Activated T-helper 1 cell treated with Interleukin-2 at 50 U/mL for 16 hours (primary cell): ENCODE data around the gene ZNF615.
"Not testable (repeated sequence)": the region's sequence is repeated elsewhere in the genome, so short reads cannot be mapped to it uniquely, and the experiment has no call there.

Experiments used
- DNase-seq: peaks from one replicate; pipeline ENCODE4 v3.0.0-alpha.2; 2020; ENCODE audit warnings: low read depth

Gene ZNF615

DNA sequence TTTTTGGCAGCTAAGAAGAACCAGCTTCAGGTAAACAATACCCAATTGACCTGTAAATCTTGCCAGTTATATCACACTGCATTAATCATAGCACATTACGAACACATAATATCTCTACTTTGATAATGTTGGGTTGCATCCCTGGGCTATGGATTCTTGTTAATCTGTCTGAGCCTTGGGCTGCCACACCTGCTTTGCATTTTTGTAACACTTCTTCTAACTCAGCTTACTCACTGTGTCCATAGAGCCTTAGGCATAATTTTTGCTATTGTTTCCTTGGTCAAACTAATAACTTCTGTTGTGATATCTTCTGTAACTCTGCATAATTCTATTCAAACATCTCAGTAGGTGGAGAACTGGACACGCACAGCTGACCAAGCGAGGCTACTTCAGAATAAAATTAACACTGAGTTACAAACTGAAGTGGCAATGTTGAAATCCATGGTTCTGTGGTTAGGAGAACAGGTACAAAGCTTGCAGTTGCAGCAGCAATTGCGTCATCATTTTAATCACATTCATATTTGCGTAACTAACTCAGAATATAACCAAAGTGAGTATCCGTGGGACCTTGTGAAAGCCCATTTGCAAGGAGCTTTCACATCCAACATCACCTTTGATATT, 27.8 kb downstream of the ZNF615 start:
- no peak for DNase-seq

DNA sequence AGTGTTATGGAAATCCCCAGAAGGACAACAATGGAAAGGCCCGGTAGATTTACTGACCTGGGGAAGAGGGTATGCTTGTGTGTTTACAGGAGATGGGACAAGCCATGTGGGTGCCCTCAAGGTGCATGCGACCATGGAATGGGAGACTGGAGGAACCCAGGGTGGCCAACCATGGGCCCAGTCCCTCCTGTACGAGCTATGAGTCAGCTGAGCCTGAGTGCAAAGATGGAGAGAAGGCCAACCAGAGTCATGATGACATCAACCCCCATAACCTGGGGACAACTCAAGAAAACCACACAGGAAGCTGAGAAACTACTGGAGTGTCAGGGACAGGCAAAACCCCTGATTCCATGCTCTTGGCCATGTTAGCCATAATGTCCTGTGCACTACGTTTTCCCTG, 29.1 kb downstream of the ZNF615 start:
- DNase-seq = no peak

DNA sequence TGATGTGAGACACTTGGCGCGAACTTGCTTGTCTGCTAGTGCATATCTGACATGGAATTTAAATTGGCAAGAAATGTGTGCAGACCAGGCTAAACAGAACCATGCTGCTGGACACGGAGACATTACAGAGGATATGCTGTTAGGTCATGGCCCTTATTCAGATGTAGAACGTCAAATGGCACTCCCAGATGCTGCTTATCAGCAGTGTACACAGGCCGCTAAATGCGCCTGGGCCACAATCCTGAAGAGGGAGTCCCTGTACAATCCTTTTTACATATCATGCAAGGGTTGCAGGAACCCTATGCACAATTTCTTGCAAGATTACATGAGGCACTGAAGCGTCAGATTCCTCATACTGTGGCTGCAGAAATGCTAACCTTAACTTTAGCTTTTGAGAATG, 30.7 kb downstream of the ZNF615 start:
- DNase-seq = no peak

DNA sequence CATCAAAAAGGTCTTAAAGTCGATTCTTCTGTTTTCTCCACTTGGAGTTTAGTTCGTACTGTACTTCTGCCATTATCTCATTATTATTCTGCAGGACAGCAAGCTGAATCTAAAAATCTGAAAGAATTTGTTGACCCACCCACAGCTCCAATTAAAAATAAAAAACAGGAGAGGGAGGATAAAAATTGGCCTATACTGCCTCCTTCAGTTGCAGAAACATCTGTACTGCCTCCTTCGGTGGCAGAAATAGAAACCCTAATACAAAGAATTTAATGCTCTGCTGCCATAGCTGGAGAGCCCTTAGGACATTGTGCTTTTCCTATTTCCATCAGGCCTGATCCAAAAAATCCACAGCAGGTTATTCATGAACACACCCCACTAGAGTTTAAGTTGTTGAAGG, 31.2 kb downstream of the ZNF615 start:
- no peak for DNase-seq

DNA sequence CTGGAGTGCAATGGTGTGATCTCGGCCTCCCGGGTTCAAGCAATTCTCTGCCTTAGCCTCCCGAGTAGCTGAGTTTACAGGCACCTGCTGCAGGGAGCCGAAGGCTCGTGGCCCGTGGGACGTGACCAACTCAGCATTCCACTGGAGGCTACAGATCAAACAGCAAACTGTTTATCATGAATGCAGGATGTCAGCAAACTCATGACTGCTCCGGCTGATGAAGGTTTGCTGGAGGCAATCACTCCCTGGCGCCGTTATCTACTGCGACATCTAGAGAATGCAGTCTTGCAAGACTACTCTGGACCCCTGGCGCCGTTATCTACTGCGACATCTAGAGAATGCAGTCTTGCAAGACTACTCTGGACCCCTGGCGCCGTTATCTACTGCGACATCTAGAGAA, 32.2 kb downstream of the ZNF615 start:
- DNase-seq = not testable (repeated sequence)

DNA sequence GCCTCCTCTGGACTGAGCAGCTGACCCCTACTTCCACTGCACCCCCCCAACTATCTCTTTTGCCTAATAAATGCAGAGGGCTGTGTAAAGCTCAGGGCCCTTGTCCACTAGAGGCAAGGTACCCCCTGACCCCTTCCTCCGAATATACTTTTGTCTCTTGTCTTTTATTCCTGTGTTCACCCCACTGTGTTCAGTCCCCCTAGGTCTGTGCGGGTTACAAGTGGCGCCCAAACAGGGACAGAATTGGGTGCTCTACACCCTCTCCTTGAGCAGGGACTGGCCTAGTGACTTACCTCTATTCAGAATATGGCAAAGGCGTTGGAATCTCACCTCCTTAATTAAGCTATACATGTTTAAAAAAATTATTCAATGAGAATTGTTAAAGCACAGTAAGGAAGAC, 36.4 kb downstream of the ZNF615 start:
- no peak for DNase-seq

DNA sequence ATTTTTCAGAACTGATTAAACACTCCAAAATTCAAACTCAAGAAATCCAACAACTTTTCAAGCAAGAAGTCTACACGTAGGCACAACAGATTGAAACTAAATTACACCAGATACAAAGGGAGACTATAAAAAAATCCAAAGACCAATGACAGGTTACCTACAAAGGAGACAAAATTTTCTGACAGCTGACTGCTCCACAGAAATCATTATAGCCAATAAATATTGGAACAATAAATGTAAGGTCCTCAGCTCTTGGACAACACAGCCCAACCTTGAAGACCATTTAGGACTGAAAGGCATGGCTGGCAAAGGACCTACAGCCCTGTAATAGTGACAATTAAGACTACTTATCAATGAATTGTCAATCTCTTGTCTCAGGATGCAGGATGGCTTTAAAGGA, 37.3 kb downstream of the ZNF615 start:
- no peak for DNase-seq

DNA sequence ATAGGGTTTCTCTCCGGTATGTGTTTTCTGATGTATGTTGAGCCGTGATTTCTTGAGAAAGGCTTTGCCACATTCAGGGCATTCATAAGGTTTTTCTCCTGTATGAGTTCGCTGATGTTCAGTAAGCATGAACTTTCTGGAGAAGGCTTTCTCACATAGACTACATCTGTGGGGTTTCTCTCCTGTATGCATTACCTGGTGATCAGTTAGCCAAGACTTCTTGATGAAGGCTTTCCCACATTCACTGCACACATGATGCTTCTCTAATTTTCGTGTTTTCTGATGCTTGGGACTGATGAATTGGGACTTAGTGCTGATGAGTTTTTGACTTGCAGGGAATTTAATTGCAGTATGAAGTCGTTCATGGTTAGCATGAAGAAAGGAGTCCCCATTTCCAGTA, 42.4 kb downstream of the ZNF615 start:
- no peak for DNase-seq

DNA sequence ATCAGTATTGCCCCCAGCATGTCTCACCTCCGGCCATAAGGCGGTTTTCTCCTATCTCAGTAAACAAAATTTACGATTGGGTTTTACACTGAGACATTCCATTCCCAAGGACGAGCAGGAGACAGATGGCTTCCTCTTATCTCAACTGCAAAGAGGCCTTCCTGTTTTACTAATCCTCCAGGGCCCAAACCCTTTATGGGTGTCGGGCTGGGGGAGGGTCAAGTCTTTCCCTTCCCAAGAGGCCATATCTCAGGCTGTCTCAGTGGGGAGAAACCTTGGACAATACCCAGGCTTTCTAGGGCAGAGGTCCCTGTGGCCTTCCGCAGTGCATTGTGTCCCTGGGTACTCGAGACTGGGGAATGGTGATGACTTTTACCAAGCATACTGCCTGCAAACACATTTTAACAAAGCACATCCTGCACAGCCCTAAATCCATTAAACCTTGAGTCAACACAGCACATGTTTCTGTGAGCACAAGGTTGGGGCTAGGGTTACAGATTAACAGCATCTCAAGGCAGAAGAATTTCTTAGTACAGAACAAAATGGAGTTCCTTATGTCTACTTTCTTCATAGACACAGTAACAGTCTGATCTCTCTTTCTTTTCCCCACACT, 47.3 kb downstream of the ZNF615 start:
- not testable (repeated sequence) for DNase-seq

DNA sequence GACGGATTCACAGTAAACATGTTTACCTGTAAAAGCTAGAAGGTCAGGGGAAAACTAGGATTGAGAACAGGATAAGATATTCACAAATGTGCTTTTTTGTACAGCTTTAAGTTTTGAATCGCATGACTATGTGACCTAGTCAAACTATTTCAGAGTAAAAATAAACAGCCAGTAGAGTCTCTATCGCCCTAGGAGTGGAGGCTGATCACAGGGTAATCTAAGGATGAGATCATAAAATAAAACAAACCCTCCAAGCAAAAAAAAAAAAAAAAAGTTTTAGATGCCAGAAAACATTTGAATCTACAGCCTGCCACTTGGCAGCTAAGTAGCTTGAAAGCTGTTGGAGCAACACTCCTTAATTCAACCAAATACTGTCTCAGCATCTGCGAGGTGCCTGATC, 48.2 kb downstream of the ZNF615 start:
- no peak for DNase-seq

DNA sequence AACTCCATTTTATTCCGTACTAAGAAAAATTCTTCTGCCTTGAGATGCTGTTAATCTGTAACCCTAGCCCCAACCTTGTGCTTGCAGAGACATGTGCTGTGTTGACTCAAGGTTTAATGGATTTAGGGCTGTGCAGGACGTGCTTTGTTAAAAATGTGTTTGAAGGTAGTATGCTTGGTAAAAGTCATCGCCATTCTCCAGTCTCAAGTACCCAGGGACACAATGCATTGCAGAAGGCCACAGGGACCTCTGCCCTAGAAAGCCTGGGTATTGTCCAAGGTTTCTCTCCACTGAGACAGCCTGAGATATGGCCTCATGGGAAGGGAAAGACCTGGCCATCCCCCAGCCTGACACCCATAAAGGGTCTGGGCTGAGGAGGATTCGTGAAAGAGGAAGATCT, 50.2 kb downstream of the ZNF615 start:
- DNase-seq = not testable (repeated sequence)

DNA sequence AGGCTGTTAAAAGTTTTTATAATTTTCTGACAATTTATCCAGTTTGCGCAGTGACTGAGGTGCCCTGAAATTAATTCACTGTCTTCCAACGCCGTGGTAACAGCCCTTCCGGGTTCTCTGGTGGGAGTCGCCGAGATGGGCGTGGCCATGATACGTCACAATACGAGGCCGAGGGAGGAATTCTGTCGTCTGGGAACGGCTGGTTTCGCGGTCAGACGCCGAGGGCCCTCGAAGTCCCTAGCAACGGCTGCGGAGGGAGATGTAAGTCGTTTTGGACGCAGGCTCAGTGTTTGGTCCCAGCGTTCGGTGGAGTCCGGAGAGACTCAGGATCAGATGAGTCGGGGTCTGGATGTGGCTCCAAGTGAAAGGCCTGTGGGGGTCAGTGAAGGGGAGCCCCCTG, 59.0 kb downstream of the ZNF615 start:
- DNase-seq = no peak

DNA sequence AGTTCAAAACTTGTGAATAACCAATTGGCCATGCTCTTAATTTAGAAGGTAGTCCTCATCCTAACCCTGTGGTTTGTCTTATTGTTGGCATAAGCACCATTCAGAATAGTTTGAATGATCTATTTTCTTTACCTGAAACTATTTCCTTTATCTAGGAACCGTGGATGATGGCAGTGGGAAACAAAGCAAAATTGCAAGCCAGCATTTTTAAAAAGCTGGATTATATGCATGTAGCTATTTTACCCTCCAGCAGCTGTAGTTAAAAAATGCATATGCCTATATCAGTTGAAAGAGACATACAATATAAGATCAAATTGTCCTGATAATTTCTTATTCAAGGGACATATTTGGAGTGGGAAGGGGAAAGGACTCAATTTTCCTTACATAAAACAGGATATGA, 61.4 kb downstream of the ZNF615 start:
- no peak for DNase-seq

DNA sequence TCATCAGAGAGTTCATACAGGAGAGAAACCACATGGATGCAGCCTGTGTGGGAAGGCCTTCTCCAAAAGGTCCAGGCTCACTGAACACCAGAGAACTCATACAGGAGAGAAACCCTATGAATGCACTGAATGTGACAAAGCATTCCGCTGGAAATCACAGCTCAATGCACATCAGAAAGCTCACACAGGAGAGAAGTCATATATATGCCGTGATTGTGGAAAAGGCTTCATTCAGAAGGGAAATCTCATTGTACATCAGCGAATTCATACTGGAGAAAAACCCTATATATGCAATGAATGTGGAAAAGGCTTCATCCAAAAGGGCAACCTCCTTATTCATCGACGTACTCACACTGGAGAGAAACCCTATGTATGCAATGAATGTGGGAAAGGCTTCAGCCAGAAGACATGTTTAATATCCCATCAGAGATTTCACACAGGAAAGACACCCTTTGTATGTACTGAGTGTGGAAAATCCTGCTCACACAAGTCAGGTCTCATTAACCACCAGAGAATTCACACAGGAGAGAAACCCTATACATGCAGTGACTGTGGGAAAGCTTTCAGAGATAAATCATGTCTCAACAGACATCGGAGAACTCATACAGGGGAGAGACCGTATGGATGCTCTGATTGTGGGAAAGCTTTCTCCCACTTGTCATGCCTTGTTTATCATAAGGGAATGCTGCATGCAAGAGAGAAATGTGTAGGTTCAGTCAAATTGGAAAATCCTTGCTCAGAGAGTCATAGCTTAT, 63.0 kb downstream of the ZNF615 start:
- DNase-seq = no peak
